ENCODE results near the gene PRDM16.

- no peak for TF ChIP-seq SIN3A (IDR thresholded peaks at IDR 0.05; ENCODE audit: borderline replicate concordance, low read depth, low read length)
- TF ChIP-seq USF2 (IDR thresholded peaks at IDR 0.05; ENCODE audit: borderline replicate concordance, low read depth, low read length): no peak
- TF ChIP-seq TCF12 (IDR thresholded peaks at IDR 0.05): no peak
- no peak for TF ChIP-seq TAF1 (IDR thresholded peaks at IDR 0.05; ENCODE audit: borderline replicate concordance, low read depth, low read length)
- TF ChIP-seq, protein P1, sequence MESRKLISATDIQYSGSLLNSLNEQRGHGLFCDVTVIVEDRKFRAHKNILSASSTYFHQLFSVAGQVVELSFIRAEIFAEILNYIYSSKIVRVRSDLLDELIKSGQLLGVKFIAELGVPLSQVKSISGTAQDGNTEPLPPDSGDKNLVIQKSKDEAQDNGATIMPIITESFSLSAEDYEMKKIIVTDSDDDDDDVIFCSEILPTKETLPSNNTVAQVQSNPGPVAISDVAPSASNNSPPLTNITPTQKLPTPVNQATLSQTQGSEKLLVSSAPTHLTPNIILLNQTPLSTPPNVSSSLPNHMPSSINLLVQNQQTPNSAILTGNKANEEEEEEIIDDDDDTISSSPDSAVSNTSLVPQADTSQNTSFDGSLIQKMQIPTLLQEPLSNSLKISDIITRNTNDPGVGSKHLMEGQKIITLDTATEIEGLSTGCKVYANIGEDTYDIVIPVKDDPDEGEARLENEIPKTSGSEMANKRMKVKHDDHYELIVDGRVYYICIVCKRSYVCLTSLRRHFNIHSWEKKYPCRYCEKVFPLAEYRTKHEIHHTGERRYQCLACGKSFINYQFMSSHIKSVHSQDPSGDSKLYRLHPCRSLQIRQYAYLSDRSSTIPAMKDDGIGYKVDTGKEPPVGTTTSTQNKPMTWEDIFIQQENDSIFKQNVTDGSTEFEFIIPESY (IDR thresholded peaks at IDR 0.05; ENCODE audit: borderline replicate concordance, low read depth): no peak
- no peak for TF ChIP-seq EP300 (IDR thresholded peaks at IDR 0.05; ENCODE audit: borderline replicate concordance in 1 of 2, low read depth in 1 of 2, low read length in 1 of 2)
- no peak for TF ChIP-seq NRF1 (IDR thresholded peaks at IDR 0.05; ENCODE audit: low read depth, low read length)
- no peak for TF ChIP-seq RFX5 (IDR thresholded peaks at IDR 0.05; ENCODE audit: low read length)
- TF ChIP-seq MAX (IDR thresholded peaks at IDR 0.05; ENCODE audit: low read depth): no peak
- no peak for TF ChIP-seq POLR2AphosphoS5 (IDR thresholded peaks at IDR 0.05; ENCODE audit: low read depth, low read length)
- TF ChIP-seq, protein P2, sequence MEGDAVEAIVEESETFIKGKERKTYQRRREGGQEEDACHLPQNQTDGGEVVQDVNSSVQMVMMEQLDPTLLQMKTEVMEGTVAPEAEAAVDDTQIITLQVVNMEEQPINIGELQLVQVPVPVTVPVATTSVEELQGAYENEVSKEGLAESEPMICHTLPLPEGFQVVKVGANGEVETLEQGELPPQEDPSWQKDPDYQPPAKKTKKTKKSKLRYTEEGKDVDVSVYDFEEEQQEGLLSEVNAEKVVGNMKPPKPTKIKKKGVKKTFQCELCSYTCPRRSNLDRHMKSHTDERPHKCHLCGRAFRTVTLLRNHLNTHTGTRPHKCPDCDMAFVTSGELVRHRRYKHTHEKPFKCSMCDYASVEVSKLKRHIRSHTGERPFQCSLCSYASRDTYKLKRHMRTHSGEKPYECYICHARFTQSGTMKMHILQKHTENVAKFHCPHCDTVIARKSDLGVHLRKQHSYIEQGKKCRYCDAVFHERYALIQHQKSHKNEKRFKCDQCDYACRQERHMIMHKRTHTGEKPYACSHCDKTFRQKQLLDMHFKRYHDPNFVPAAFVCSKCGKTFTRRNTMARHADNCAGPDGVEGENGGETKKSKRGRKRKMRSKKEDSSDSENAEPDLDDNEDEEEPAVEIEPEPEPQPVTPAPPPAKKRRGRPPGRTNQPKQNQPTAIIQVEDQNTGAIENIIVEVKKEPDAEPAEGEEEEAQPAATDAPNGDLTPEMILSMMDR (IDR thresholded peaks at IDR 0.05): no peak
- TF ChIP-seq RAD21 (IDR thresholded peaks at IDR 0.05; ENCODE audit: low read length): no peak
- no peak for TF ChIP-seq FOXM1 (IDR thresholded peaks at IDR 0.05; ENCODE audit: low read depth)
Observed at GRCh38 chr1:3304246-3304645, 235.2 kb downstream of the PRDM16 start.

Data from SK-N-SH (cell line).